GM18858 (cell line): Measurements from ENCODE around the gene LNX2.

Experiments
- ATAC-seq: cut with Tn5 transposase; IDR thresholded peaks from one replicate; pipeline ENCODE4 v1.9.1; 2021; ENCODE audit not compliant: unreplicated experiment

The LNX2 gene

GRCh38 chr13:27569405-27569804 lies 50.9 kb downstream of the LNX2 start:
- ATAC-seq: no peak

GRCh38 chr13:27565818-27566217 lies 54.5 kb downstream of the LNX2 start:
- no peak for ATAC-seq

- no peak for ATAC-seq
Observed at GRCh38 chr13:27562457-27562856, 57.9 kb downstream of the LNX2 start.

GRCh38 chr13:27559719-27560118 lies 60.6 kb downstream of the LNX2 start:
- no peak for ATAC-seq

GRCh38 chr13:27556109-27556508 lies 64.2 kb downstream of the LNX2 start:
- no peak for ATAC-seq

- ATAC-seq: no peak
Observed at GRCh38 chr13:27551562-27551961, 68.8 kb downstream of the LNX2 start.

GRCh38 chr13:27549406-27549981 lies 70.8 kb downstream of the LNX2 start:
- ATAC-seq: no peak

- ATAC-seq: no peak
Observed at GRCh38 chr13:27542220-27542619, 78.1 kb downstream of the LNX2 start.

GRCh38 chr13:27541386-27541785 lies 78.9 kb downstream of the LNX2 start:
- ATAC-seq: no peak

- no peak for ATAC-seq
Observed at GRCh38 chr13:27536361-27537101, 83.8 kb downstream of the LNX2 start.

GRCh38 chr13:27535546-27535945 lies 84.8 kb downstream of the LNX2 start:
- ATAC-seq: no peak

- ATAC-seq: no peak
Observed at GRCh38 chr13:27534981-27535380, 85.3 kb downstream of the LNX2 start.

- no peak for ATAC-seq
Observed at GRCh38 chr13:27534108-27534980, 86.0 kb downstream of the LNX2 start.

GRCh38 chr13:27533155-27533643 lies 87.1 kb downstream of the LNX2 start:
- no peak for ATAC-seq

- ATAC-seq: no peak
Observed at GRCh38 chr13:27528908-27529307, 91.4 kb downstream of the LNX2 start.

GRCh38 chr13:27526516-27526915 lies 93.8 kb downstream of the LNX2 start:
- ATAC-seq: no peak

- no peak for ATAC-seq
Observed at GRCh38 chr13:27524981-27525975, 95.1 kb downstream of the LNX2 start.

- no peak for ATAC-seq
Observed at GRCh38 chr13:27523346-27524073, 96.8 kb downstream of the LNX2 start.

GRCh38 chr13:27522847-27523246 lies 97.5 kb downstream of the LNX2 start:
- ATAC-seq: no peak

GRCh38 chr13:27516103-27516502 lies 104.2 kb downstream of the LNX2 start:
- ATAC-seq: no peak
